Mesodermal cell (in vitro differentiated cells): ENCODE measurements around the gene CTAGE4.
"Not testable (repeated sequence)": the region's sequence is repeated elsewhere in the genome, so short reads cannot be mapped to it uniquely, and the experiment has no call there.

Source experiments
- H3K27ac ChIP-seq: 2 replicates; pipeline ENCODE4 v1.7.0; 2013; ENCODE audit warnings: mild to moderate bottlenecking, low read depth, low read length, moderate library complexity; ENCODE audit not compliant: severe bottlenecking
- H3K36me3 ChIP-seq: 2 replicates; pipeline ENCODE4 v1.7.1; 2013; ENCODE audit warnings: mild to moderate bottlenecking, low read length, moderate library complexity; ENCODE audit not compliant: control insufficient read depth, insufficient read depth
- H3K4me1 ChIP-seq: one replicate; pipeline ENCODE4 v1.7.1; 2013; ENCODE audit warnings: mild to moderate bottlenecking, low read length; ENCODE audit not compliant: insufficient read depth, control insufficient read depth, poor library complexity, severe bottlenecking
- H3K4me3 ChIP-seq: 2 replicates; pipeline ENCODE4 v1.7.0; 2013; ENCODE audit warnings: low read length, control low read depth, mild to moderate bottlenecking; ENCODE audit not compliant: insufficient read depth, poor library complexity, severe bottlenecking; ENCODE audit errors: extremely low read depth
- H3K9me3 ChIP-seq: 2 replicates; pipeline ENCODE4 v1.7.1; 2013; ENCODE audit warnings: mild to moderate bottlenecking, low read length, moderate library complexity; ENCODE audit not compliant: control insufficient read depth
- WGBS, 2 experiments: methylation state at CpG; one replicate each; pipeline ENCODE4 v1.1.5; 2013; ENCODE audit warnings: missing lambda C conversion rate in 2 of 2; ENCODE audit not compliant: insufficient coverage in 2 of 2; 5-methylcytosine and 5-hydroxymethylcytosine counted together

The CTAGE4 gene

GRCh38 chr7:144178380-144179164 lies 4.7 kb upstream of the CTAGE4 start:
- not testable (repeated sequence) for H3K4me3 ChIP-seq, H3K4me1 ChIP-seq, H3K27ac ChIP-seq, H3K9me3 ChIP-seq, H3K36me3 ChIP-seq
- WGBS, 2 experiments: no CpG with 5 or more reads among the region's 10 CpGs

- not testable (repeated sequence) for H3K36me3 ChIP-seq
- no CpG with 5 or more reads among the region's 2 CpGs for WGBS, 2 experiments
Measured at GRCh38 chr7:144179165-144179479, 4.1 kb upstream of the CTAGE4 start.

GRCh38 chr7:144187848-144188247 lies 4.6 kb downstream of the CTAGE4 start:
- not testable (repeated sequence) for H3K36me3 ChIP-seq, H3K4me3 ChIP-seq, H3K27ac ChIP-seq, H3K4me1 ChIP-seq, H3K9me3 ChIP-seq
- WGBS, 2 experiments: no CpG with 5 or more reads among the region's 5 CpGs

More at GRCh38 chr7:144179165-144179479, 4.1 kb upstream of the CTAGE4 start:
- not testable (repeated sequence) for H3K9me3 ChIP-seq, H3K4me3 ChIP-seq, H3K27ac ChIP-seq, H3K4me1 ChIP-seq

GRCh38 chr7:144188578-144189171 lies 5.4 kb downstream of the CTAGE4 start:
- not testable (repeated sequence) for H3K9me3 ChIP-seq, H3K36me3 ChIP-seq, H3K27ac ChIP-seq, H3K4me3 ChIP-seq, H3K4me1 ChIP-seq
- no CpG with 5 or more reads among the region's 3 CpGs for WGBS, 2 experiments

- WGBS, 2 experiments: no CpG with 5 or more reads among the region's 11 CpGs
Measured at GRCh38 chr7:144193782-144194181, 10.5 kb downstream of the CTAGE4 start.

GRCh38 chr7:144194453-144194852 lies 11.2 kb downstream of the CTAGE4 start:
- not testable (repeated sequence) for H3K4me1 ChIP-seq, H3K27ac ChIP-seq, H3K36me3 ChIP-seq, H3K9me3 ChIP-seq, H3K4me3 ChIP-seq
- no CpG with 5 or more reads among the region's 6 CpGs for WGBS, 2 experiments

More at GRCh38 chr7:144193782-144194181, 10.5 kb downstream of the CTAGE4 start:
- H3K9me3 ChIP-seq, H3K27ac ChIP-seq, H3K4me3 ChIP-seq, H3K36me3 ChIP-seq, H3K4me1 ChIP-seq: not testable (repeated sequence)

- no CpG with 5 or more reads among the region's 51 CpGs for WGBS, 2 experiments
- H3K4me3 ChIP-seq, H3K36me3 ChIP-seq, H3K27ac ChIP-seq, H3K9me3 ChIP-seq, H3K4me1 ChIP-seq: not testable (repeated sequence)
Measured at GRCh38 chr7:144195212-144195872, 12.1 kb downstream of the CTAGE4 start, which contains the start of gene ARHGEF35. Gene ARHGEF35 (minus strand): TSS chr7:144195833. CDS start chr7:144188383, 7,450 bp downstream.

GRCh38 chr7:144198934-144199333 lies 15.7 kb downstream of the CTAGE4 start:
- WGBS, 2 experiments: no CpG with 5 or more reads among the region's 4 CpGs
- H3K9me3 ChIP-seq, H3K27ac ChIP-seq, H3K4me3 ChIP-seq, H3K4me1 ChIP-seq, H3K36me3 ChIP-seq: not testable (repeated sequence)

- H3K4me3 ChIP-seq, H3K4me1 ChIP-seq, H3K9me3 ChIP-seq, H3K36me3 ChIP-seq, H3K27ac ChIP-seq: not testable (repeated sequence)
- WGBS, 2 experiments: no CpG with 5 or more reads among the region's 1 CpG
Measured at GRCh38 chr7:144201978-144202377, 18.7 kb downstream of the CTAGE4 start.

GRCh38 chr7:144203086-144203485 lies 19.8 kb downstream of the CTAGE4 start:
- H3K4me3 ChIP-seq, H3K36me3 ChIP-seq, H3K9me3 ChIP-seq, H3K27ac ChIP-seq, H3K4me1 ChIP-seq: not testable (repeated sequence)
- no CpG with 5 or more reads among the region's 3 CpGs for WGBS, 2 experiments

- no CpG with 5 or more reads among the region's 5 CpGs for WGBS, 2 experiments
- H3K9me3 ChIP-seq: not testable (repeated sequence)
Measured at GRCh38 chr7:144205306-144205705, 22.0 kb downstream of the CTAGE4 start.

More at GRCh38 chr7:144205306-144205705, 22.0 kb downstream of the CTAGE4 start:
- H3K36me3 ChIP-seq, H3K4me3 ChIP-seq, H3K27ac ChIP-seq, H3K4me1 ChIP-seq: not testable (repeated sequence)
